SKM-1 (cell line): ENCODE data around the gene ANKRD44.

Source experiments
- DNase-seq: peaks from one replicate; lab custom pipeline; 2025; ENCODE audit not compliant: unreplicated experiment; lab: John Stamatoyannopoulos, UW

Gene ANKRD44

GRCh38 chr2:197210430-197210829 is 100.2 kb downstream of the ANKRD44 start:
- DNase-seq, result no peak

GRCh38 chr2:197209742-197210408 is 100.7 kb downstream of the ANKRD44 start:
- DNase-seq, result no peak

- DNase-seq, result no peak
Measured at GRCh38 chr2:197209246-197209645, 101.3 kb downstream of the ANKRD44 start.

GRCh38 chr2:197208841-197209240 is 101.7 kb downstream of the ANKRD44 start:
- no peak for DNase-seq

- DNase-seq, result no peak
Measured at GRCh38 chr2:197208024-197208423, 102.6 kb downstream of the ANKRD44 start.

GRCh38 chr2:197207598-197207997 is 103.0 kb downstream of the ANKRD44 start:
- no peak for DNase-seq

- no peak for DNase-seq
Measured at GRCh38 chr2:197207106-197207505, 103.5 kb downstream of the ANKRD44 start.

- DNase-seq, result no peak
Measured at GRCh38 chr2:197205585-197206215, 104.9 kb downstream of the ANKRD44 start.

GRCh38 chr2:197204519-197205250 is 105.9 kb downstream of the ANKRD44 start:
- no peak for DNase-seq

GRCh38 chr2:197201874-197202273 is 108.7 kb downstream of the ANKRD44 start:
- no peak for DNase-seq

- no peak for DNase-seq
Measured at GRCh38 chr2:197200762-197201058, 109.9 kb downstream of the ANKRD44 start.

- DNase-seq, result no peak
Measured at GRCh38 chr2:197200051-197200761, 110.4 kb downstream of the ANKRD44 start.

- peak; percentile 97 for DNase-seq
Measured at GRCh38 chr2:197198890-197199289, 111.7 kb downstream of the ANKRD44 start.

GRCh38 chr2:197197895-197198311 is 112.7 kb downstream of the ANKRD44 start:
- DNase-seq, result no peak

- DNase-seq, result no peak
Measured at GRCh38 chr2:197196541-197197180, 113.9 kb downstream of the ANKRD44 start.

GRCh38 chr2:197195518-197195917 is 115.1 kb downstream of the ANKRD44 start:
- no peak for DNase-seq

GRCh38 chr2:197191940-197192322 is 118.6 kb downstream of the ANKRD44 start:
- no peak for DNase-seq

GRCh38 chr2:197191177-197191939 is 119.2 kb downstream of the ANKRD44 start:
- DNase-seq, result peak; percentile 48

- no peak for DNase-seq
Measured at GRCh38 chr2:197190100-197190432, 120.5 kb downstream of the ANKRD44 start.

- DNase-seq, result no peak
Measured at GRCh38 chr2:197189426-197190099, 121.0 kb downstream of the ANKRD44 start.
